ENCODE results near the gene PEX5L.
"Not testable (repeated sequence)": the region's sequence is repeated elsewhere in the genome, so short reads cannot be mapped to it uniquely, and the experiment has no call there.

The PEX5L gene

GRCh38 chr3:179832333-179832854 lies 204.3 kb downstream of the PEX5L start:
- DNase-seq (ENCODE audit: low spot score), result no peak

- DNase-seq (ENCODE audit: low spot score), result peak; percentile 31
These were observed 207.3 kb downstream of the PEX5L start for GRCh38 chr3:179829401-179829800.

- no peak for DNase-seq (ENCODE audit: low spot score)
These were observed 208.0 kb downstream of the PEX5L start for GRCh38 chr3:179828738-179829137.

GRCh38 chr3:179826247-179826637 lies 210.5 kb downstream of the PEX5L start:
- DNase-seq (ENCODE audit: low spot score), result no peak

GRCh38 chr3:179825527-179826246 lies 211.1 kb downstream of the PEX5L start:
- DNase-seq (ENCODE audit: low spot score), result no peak

GRCh38 chr3:179822296-179822695 lies 214.4 kb downstream of the PEX5L start:
- DNase-seq (ENCODE audit: low spot score), result no peak

- DNase-seq (ENCODE audit: low spot score), result no peak
These were observed 217.4 kb downstream of the PEX5L start for GRCh38 chr3:179819379-179819778.

- no peak for DNase-seq (ENCODE audit: low spot score)
These were observed 224.7 kb downstream of the PEX5L start for GRCh38 chr3:179812096-179812382.

- peak; percentile 65 for DNase-seq (ENCODE audit: low spot score)
These were observed 225.2 kb downstream of the PEX5L start for GRCh38 chr3:179811321-179812095.

- no peak for DNase-seq (ENCODE audit: low spot score)
These were observed 227.1 kb downstream of the PEX5L start for GRCh38 chr3:179809639-179810038.

- DNase-seq (ENCODE audit: low spot score), result no peak
These were observed 229.1 kb downstream of the PEX5L start for GRCh38 chr3:179807588-179807987.

- DNase-seq (ENCODE audit: low spot score), result no peak
These were observed 230.6 kb downstream of the PEX5L start for GRCh38 chr3:179806177-179806576.

GRCh38 chr3:179801856-179802255 lies 234.9 kb downstream of the PEX5L start:
- no peak for DNase-seq (ENCODE audit: low spot score)

GRCh38 chr3:179801263-179801662 lies 235.5 kb downstream of the PEX5L start:
- DNase-seq (ENCODE audit: low spot score), result no peak

- DNase-seq (ENCODE audit: low spot score), result no peak
These were observed 239.5 kb downstream of the PEX5L start for GRCh38 chr3:179797192-179797591.

- no peak for DNase-seq (ENCODE audit: low spot score)
These were observed 240.3 kb downstream of the PEX5L start for GRCh38 chr3:179796421-179796820.

- DNase-seq (ENCODE audit: low spot score), result no peak
These were observed 242.4 kb downstream of the PEX5L start for GRCh38 chr3:179794355-179794754.

GRCh38 chr3:179791793-179792192 lies 244.9 kb downstream of the PEX5L start:
- DNase-seq (ENCODE audit: low spot score), result no peak

GRCh38 chr3:179788996-179789395 lies 247.7 kb downstream of the PEX5L start:
- no peak for DNase-seq (ENCODE audit: low spot score)

GRCh38 chr3:179782841-179783240 lies 253.9 kb downstream of the PEX5L start:
- DNase-seq (ENCODE audit: low spot score), result not testable (repeated sequence)

GRCh38 chr3:179775416-179776122 lies 261.2 kb downstream of the PEX5L start:
- DNase-seq (ENCODE audit: low spot score), result no peak

- DNase-seq (ENCODE audit: low spot score), result no peak
These were observed 264.4 kb downstream of the PEX5L start for GRCh38 chr3:179772297-179772696.

GRCh38 chr3:179771797-179772196 lies 264.9 kb downstream of the PEX5L start:
- no peak for DNase-seq (ENCODE audit: low spot score)

Data from iPS-NIHi11 (cell line).